DMS114 treated with DMSO at 0.1 percent for 48 hours (cell line): ENCODE data around the gene PPHLN1.
"Not testable (repeated sequence)": the region's sequence is repeated elsewhere in the genome, so short reads cannot be mapped to it uniquely, and the experiment has no call there.

Experiments used
- DNase-seq: peaks from one replicate; lab custom pipeline; 2025; ENCODE audit not compliant: unreplicated experiment; lab: John Stamatoyannopoulos, UW

Gene PPHLN1

GRCh38 chr12:42365486-42365885 lies 39.5 kb downstream of the PPHLN1 start:
- DNase-seq, result no peak

GRCh38 chr12:42370013-42370412 lies 44.0 kb downstream of the PPHLN1 start:
- no peak for DNase-seq

GRCh38 chr12:42372154-42372791 lies 46.3 kb downstream of the PPHLN1 start:
- peak; percentile 56 for DNase-seq

GRCh38 chr12:42373669-42374068 lies 47.7 kb downstream of the PPHLN1 start:
- no peak for DNase-seq

GRCh38 chr12:42380733-42381132 lies 54.8 kb downstream of the PPHLN1 start:
- DNase-seq, result no peak

GRCh38 chr12:42382013-42382696 lies 56.2 kb downstream of the PPHLN1 start:
- no peak for DNase-seq

- DNase-seq, result no peak
Observed at GRCh38 chr12:42385326-42385841, 59.4 kb downstream of the PPHLN1 start.

GRCh38 chr12:42386308-42386707 lies 60.3 kb downstream of the PPHLN1 start:
- no peak for DNase-seq

GRCh38 chr12:42388086-42388485 lies 62.1 kb downstream of the PPHLN1 start:
- DNase-seq, result not testable (repeated sequence)

- DNase-seq, result no peak
Observed at GRCh38 chr12:42394429-42394828, 68.5 kb downstream of the PPHLN1 start.

- no peak for DNase-seq
Observed at GRCh38 chr12:42396473-42397259, 70.7 kb downstream of the PPHLN1 start.

- no peak for DNase-seq
Observed at GRCh38 chr12:42402821-42403411, 76.9 kb downstream of the PPHLN1 start.

- DNase-seq, result no peak
Observed at GRCh38 chr12:42407306-42407705, 81.3 kb downstream of the PPHLN1 start.

GRCh38 chr12:42409471-42409870 lies 83.5 kb downstream of the PPHLN1 start:
- no peak for DNase-seq

- no peak for DNase-seq
Observed at GRCh38 chr12:42410340-42410739, 84.4 kb downstream of the PPHLN1 start.

- DNase-seq, result no peak
Observed at GRCh38 chr12:42420395-42420794, 94.4 kb downstream of the PPHLN1 start.

GRCh38 chr12:42421844-42422779 lies 96.1 kb downstream of the PPHLN1 start:
- no peak for DNase-seq

GRCh38 chr12:42422785-42423184 lies 96.8 kb downstream of the PPHLN1 start:
- DNase-seq, result no peak

GRCh38 chr12:42426746-42427145 lies 100.8 kb downstream of the PPHLN1 start:
- no peak for DNase-seq

- no peak for DNase-seq
Observed at GRCh38 chr12:42428850-42429249, 102.9 kb downstream of the PPHLN1 start.
